Osteoblast (primary cell): ENCODE data around the gene TMEM30B. TPM values are rescaled to one million over a fixed set of nuclear protein-coding genes. Genes with fewer than 3 reads are reported as not detected.

ENCODE experiments used
- DNase-seq: peaks from one replicate; pipeline ENCODE4 v3.0.0; 2011; ENCODE audit warnings: low spot score, mixed read lengths; ENCODE audit not compliant: insufficient read length; ENCODE audit errors: missing footprints
- H2AFZ ChIP-seq: 2 replicates; pipeline ENCODE4 v1.6.0; 2011; ENCODE audit warnings: mild to moderate bottlenecking, low read length
- H3K27ac ChIP-seq: 2 replicates; pipeline ENCODE4 v1.5.1; 2011; ENCODE audit warnings: mild to moderate bottlenecking, low read depth, low read length, moderate library complexity
- H3K27me3 ChIP-seq: 2 replicates; pipeline ENCODE4 v1.6.0; 2012; ENCODE audit warnings: mild to moderate bottlenecking, control low read depth, inconsistent platforms, low read length, moderate library complexity; ENCODE audit not compliant: insufficient read depth
- H3K36me3 ChIP-seq: 2 replicates; pipeline ENCODE4 v1.5.1; 2011; ENCODE audit warnings: mild to moderate bottlenecking, low read length, control low read depth, moderate library complexity; ENCODE audit not compliant: insufficient read depth
- H3K4me1 ChIP-seq: 2 replicates; pipeline ENCODE4 v1.5.1; 2011; ENCODE audit warnings: mild to moderate bottlenecking, low read length, control low read depth, moderate library complexity; ENCODE audit not compliant: insufficient read depth
- H3K4me2 ChIP-seq: 2 replicates; pipeline ENCODE4 v1.6.0; 2011; ENCODE audit warnings: mild to moderate bottlenecking, low read length; ENCODE audit not compliant: insufficient read depth
- H3K4me3 ChIP-seq: fragments of 200-600 bp; sonication (generic); 3 replicates; pipeline ENCODE4 v1.5.1; 2012; ENCODE audit warnings: mild to moderate bottlenecking, low read length, inconsistent platforms; ENCODE audit not compliant: insufficient read depth
- H3K79me2 ChIP-seq: 2 replicates; pipeline ENCODE4 v1.6.0; 2012; ENCODE audit warnings: mild to moderate bottlenecking, low read length, control low read depth, inconsistent platforms; ENCODE audit not compliant: insufficient read depth
- H3K9me3 ChIP-seq: 2 replicates; pipeline ENCODE4 v1.5.1; 2011; ENCODE audit warnings: low read depth, low read length, control low read depth
- H4K20me1 ChIP-seq: 2 replicates; pipeline ENCODE4 v1.6.0; 2012; ENCODE audit warnings: mild to moderate bottlenecking, low read length, control low read depth; ENCODE audit not compliant: insufficient read depth
- CTCF ChIP-seq: IDR thresholded peaks from 2 replicates; pipeline ENCODE4 v1.5.1; 2011; ENCODE audit warnings: mild to moderate bottlenecking, low read depth, low read length, moderate library complexity; ENCODE audit errors: extremely low read depth
- total RNA-seq: library from RNA; depleted of rRNA; stranded (reverse); fragments of >200 nt; gene quantifications from 2 replicates; pipeline ENCODE4 v1.2.3, GENCODE V29; 2012

Gene TMEM30B
- total RNA-seq, 1 donor = 1.1 TPM

- TF ChIP-seq CTCF = no peak
- no peak for DNase-seq
- Histone ChIP-seq H3K9me3 (no peaks in the 10 kb centered on the region), H2AFZ (no peak overlapping the region), H4K20me1 (no peaks in the 10 kb centered on the region), H3K36me3 (no peaks in the 10 kb centered on the region), H3K27me3 (no peaks in the 10 kb centered on the region), H3K4me3 (no peak overlapping the region), H3K4me1 (no peaks in the 10 kb centered on the region), H3K4me2 (no peak overlapping the region), H3K79me2 (no peaks in the 10 kb centered on the region), H3K27ac (no peak overlapping the region)
Measured at GRCh38 chr14:61238611-61239245, 42.4 kb downstream of the TMEM30B start.

- H3K27ac ChIP-seq = no peak overlapping the region
- no peak overlapping the region for H2AFZ ChIP-seq
- H3K79me2 ChIP-seq = no peaks in the 10 kb centered on the region
- DNase-seq = no peak
- no peak for TF ChIP-seq CTCF
- no peaks in the 10 kb centered on the region for H4K20me1 ChIP-seq
- no peaks in the 10 kb centered on the region for H3K36me3 ChIP-seq
- no peaks in the 10 kb centered on the region for H3K9me3 ChIP-seq
- no peaks in the 10 kb centered on the region for H3K4me1 ChIP-seq
- no peak overlapping the region for H3K4me2 ChIP-seq
- H3K27me3 ChIP-seq = no peaks in the 10 kb centered on the region
- no peak overlapping the region for H3K4me3 ChIP-seq
Measured at GRCh38 chr14:61234215-61234916, 46.8 kb downstream of the TMEM30B start.

- no peak overlapping the region for H3K4me3 ChIP-seq
- no peaks in the 10 kb centered on the region for H3K79me2 ChIP-seq
- no peak overlapping the region for H3K27ac ChIP-seq
- no peaks in the 10 kb centered on the region for H4K20me1 ChIP-seq
- no peak overlapping the region for H3K4me2 ChIP-seq
- no peak overlapping the region for H2AFZ ChIP-seq
- no peak for TF ChIP-seq CTCF
- no peaks in the 10 kb centered on the region for H3K27me3 ChIP-seq
- no peak for DNase-seq
- no peaks in the 10 kb centered on the region for H3K4me1 ChIP-seq
- no peaks in the 10 kb centered on the region for H3K36me3 ChIP-seq
- no peaks in the 10 kb centered on the region for H3K9me3 ChIP-seq
Measured at GRCh38 chr14:61233436-61233956, 47.6 kb downstream of the TMEM30B start.

- Histone ChIP-seq H3K4me1 (peaks cover under 1% of the 10 kb centered on the region), H4K20me1 (no peaks in the 10 kb centered on the region), H2AFZ (no peak overlapping the region), H3K79me2 (no peaks in the 10 kb centered on the region), H3K4me3 (no peak overlapping the region), H3K36me3 (no peaks in the 10 kb centered on the region), H3K9me3 (no peaks in the 10 kb centered on the region), H3K27me3 (no peaks in the 10 kb centered on the region), H3K4me2 (no peak overlapping the region), H3K27ac (no peak overlapping the region)
- no peak for DNase-seq
- no peak for TF ChIP-seq CTCF
Measured at GRCh38 chr14:61231810-61232209, 49.3 kb downstream of the TMEM30B start.
